HFF-Myc (cell line): ENCODE data around the gene LMX1A.

Source experiments
- DNase-seq: peaks from one replicate; pipeline ENCODE4 v3.0.0-alpha.2; 2011; ENCODE audit warnings: low read depth; ENCODE audit errors: extremely low read depth
- H3K4me3 ChIP-seq: replicated peaks from 2 replicates; pipeline ENCODE4 v1.5.1; 2011; ENCODE audit warnings: low read depth, mild to moderate bottlenecking, control low read depth, low read length
- TF ChIP-seq, protein P1 (sequence below): IDR thresholded peaks from 2 replicates; pipeline ENCODE4 v1.5.1; 2012; ENCODE audit warnings: mild to moderate bottlenecking, low read depth, low read length, control low read depth; ENCODE audit errors: missing control alignments

Gene LMX1A

GRCh38 chr1:165241321-165241720, 115.2 kb downstream of the LMX1A start:
- TF ChIP-seq, protein P1, sequence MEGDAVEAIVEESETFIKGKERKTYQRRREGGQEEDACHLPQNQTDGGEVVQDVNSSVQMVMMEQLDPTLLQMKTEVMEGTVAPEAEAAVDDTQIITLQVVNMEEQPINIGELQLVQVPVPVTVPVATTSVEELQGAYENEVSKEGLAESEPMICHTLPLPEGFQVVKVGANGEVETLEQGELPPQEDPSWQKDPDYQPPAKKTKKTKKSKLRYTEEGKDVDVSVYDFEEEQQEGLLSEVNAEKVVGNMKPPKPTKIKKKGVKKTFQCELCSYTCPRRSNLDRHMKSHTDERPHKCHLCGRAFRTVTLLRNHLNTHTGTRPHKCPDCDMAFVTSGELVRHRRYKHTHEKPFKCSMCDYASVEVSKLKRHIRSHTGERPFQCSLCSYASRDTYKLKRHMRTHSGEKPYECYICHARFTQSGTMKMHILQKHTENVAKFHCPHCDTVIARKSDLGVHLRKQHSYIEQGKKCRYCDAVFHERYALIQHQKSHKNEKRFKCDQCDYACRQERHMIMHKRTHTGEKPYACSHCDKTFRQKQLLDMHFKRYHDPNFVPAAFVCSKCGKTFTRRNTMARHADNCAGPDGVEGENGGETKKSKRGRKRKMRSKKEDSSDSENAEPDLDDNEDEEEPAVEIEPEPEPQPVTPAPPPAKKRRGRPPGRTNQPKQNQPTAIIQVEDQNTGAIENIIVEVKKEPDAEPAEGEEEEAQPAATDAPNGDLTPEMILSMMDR, result no peak
- no peak overlapping the region for H3K4me3 ChIP-seq
- DNase-seq, result no peak

GRCh38 chr1:165240492-165240891, 116.0 kb downstream of the LMX1A start:
- no peak overlapping the region for H3K4me3 ChIP-seq
- TF ChIP-seq, protein P1, result no peak
- DNase-seq, result no peak

DNA sequence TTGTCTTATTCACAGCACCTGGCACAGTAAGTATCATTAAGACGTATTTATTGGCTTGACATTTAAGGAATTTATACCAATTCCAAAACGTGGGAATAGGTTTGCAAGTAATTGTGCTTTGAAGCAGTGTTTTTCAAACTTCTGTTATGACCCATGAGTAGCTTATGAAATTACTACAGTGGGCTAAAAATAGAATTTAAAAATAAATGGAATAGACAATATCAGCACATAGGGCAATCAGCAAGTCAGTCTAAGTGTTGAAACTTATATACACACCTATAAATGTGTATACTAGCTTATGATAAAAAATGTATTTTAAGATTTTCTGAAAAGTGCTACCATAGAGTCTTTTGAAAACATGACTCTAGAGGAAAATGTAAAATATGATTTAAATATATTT, 116.6 kb downstream of the LMX1A start:
- no peak for DNase-seq
- TF ChIP-seq, protein P1, result no peak
- no peak overlapping the region for H3K4me3 ChIP-seq

DNA sequence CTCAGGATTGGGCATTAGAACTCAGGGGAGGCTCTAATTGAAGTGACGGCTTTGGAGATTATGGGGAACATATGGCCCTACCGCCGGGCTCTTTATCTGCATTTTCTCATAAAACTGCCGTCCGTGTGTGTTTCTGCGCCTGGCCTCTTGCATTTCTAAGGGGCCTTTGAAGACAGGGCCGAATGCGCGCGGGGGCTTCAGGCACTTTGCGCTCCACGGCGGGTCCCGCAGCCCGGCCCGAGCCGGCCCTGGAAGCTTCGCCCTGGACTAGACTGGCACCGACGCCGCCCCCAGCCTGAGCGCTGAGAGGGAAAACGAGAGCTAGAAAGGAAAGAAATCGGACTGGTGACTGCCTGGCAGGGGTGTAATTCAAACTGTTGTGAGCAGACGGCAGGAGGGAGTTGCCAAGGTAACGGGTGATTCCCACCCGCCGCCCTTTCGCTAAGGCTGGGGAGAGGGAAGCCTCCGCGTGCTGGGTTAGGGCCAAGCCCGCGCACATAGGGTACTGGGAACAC, 120.7 kb downstream of the LMX1A start:
- H3K4me3 ChIP-seq, result no peak overlapping the region
- DNase-seq, result no peak

GRCh38 chr1:165235155-165235776, 121.2 kb downstream of the LMX1A start:
- no peak for DNase-seq
- no peak overlapping the region for H3K4me3 ChIP-seq
- TF ChIP-seq, protein P1, result no peak

More for the DNA sequence above, 120.7 kb downstream of the LMX1A start:
- TF ChIP-seq, protein P1, result no peak

DNA sequence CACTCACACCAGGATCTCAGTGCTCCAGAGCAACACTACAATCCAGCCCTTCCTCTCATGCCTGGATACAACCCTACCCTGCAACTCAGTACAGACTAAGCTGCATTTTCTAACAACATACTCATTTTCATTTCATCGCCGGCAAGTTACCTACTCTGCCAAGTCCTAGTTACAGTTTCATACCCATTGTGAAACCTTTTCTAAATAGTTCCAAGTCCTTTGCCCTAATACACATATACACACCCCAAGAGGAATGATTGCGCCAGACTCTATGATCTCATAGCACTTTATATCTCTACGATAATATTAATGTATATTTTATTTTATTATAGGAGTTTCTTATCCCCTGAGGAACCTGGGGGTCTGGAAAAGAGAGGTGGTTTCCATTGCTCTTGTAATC, 122.4 kb downstream of the LMX1A start:
- no peak for DNase-seq
- H3K4me3 ChIP-seq, result no peak overlapping the region
- TF ChIP-seq, protein P1, result no peak

- H3K4me3 ChIP-seq, result no peak overlapping the region
- no peak for DNase-seq
- TF ChIP-seq, protein P1, result no peak
Measured at GRCh38 chr1:165228676-165229075, 127.8 kb downstream of the LMX1A start.
